ENCODE data around the gene RAET1E.
"Not testable (repeated sequence)": the region's sequence is repeated elsewhere in the genome, so short reads cannot be mapped to it uniquely, and the experiment has no call there.

Gene RAET1E

DNA sequence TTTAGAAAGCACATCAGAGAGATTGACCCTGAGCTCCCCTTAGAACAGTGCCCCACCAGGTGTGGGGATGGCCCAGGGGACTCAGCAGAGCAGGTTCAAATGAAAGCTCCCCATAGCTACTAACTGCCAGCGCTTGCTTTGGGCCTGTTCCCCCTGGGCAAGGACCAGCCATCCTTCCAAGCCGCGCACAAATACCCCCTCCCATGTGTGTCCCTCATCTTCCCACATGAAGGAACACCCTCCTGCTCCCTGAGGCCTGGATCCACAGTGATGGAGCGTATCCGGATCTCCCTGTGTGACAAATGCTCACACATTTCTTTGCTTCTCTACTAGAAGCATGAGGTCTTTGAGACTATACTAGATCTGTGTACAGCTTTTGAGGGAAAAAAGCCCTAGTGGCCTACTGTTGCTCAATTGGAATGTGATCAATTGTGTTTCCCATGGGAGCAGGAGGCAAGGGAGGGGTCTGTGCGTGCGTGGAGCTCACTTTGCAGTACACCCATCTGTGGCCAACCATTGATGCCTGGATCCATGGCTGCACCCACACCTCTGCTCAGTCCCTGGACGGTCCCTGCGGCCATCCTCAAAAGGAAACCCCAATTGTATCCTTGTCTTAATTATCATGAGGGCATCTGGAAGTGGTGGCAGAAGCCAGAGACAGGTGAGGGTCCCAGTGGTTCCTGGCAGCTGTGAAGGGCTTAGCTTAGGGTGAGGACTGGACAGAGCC, 26.5 kb upstream of the RAET1E start:
- Histone ChIP-seq H3K27ac (no peak overlapping the region), H3K27me3 (replicated peaks) (peaks cover 6% of the 10 kb centered on the region), H3K36me3 (replicated peaks) (no peaks in the 10 kb centered on the region), H3K4me3 (ENCODE audit: low read depth, low read length) (no peak overlapping the region)
- TF ChIP-seq, protein P1, sequence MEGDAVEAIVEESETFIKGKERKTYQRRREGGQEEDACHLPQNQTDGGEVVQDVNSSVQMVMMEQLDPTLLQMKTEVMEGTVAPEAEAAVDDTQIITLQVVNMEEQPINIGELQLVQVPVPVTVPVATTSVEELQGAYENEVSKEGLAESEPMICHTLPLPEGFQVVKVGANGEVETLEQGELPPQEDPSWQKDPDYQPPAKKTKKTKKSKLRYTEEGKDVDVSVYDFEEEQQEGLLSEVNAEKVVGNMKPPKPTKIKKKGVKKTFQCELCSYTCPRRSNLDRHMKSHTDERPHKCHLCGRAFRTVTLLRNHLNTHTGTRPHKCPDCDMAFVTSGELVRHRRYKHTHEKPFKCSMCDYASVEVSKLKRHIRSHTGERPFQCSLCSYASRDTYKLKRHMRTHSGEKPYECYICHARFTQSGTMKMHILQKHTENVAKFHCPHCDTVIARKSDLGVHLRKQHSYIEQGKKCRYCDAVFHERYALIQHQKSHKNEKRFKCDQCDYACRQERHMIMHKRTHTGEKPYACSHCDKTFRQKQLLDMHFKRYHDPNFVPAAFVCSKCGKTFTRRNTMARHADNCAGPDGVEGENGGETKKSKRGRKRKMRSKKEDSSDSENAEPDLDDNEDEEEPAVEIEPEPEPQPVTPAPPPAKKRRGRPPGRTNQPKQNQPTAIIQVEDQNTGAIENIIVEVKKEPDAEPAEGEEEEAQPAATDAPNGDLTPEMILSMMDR (IDR thresholded peaks at IDR 0.05; ENCODE audit: low read depth, low read length, missing control alignments), result no peak
- DNase-seq, result no peak
- in situ Hi-C loops (cut with HindIII; ENCODE audit: low pct_ligation_motif_present, low sequenced_read_pairs), result no loop called here

GRCh38 chr6:149923327-149923986, 25.5 kb upstream of the RAET1E start:
- DNase-seq, result no peak
- TF ChIP-seq, protein P1 (IDR thresholded peaks at IDR 0.05; ENCODE audit: low read depth, low read length, missing control alignments), result no peak
- in situ Hi-C loops (cut with HindIII; ENCODE audit: low pct_ligation_motif_present, low sequenced_read_pairs), result no loop called here
- Histone ChIP-seq H3K27ac (no peak overlapping the region), H3K36me3 (replicated peaks) (no peaks in the 10 kb centered on the region), H3K4me3 (ENCODE audit: low read depth, low read length) (peak overlapping the region; percentile 70), H3K27me3 (replicated peaks) (no peaks in the 10 kb centered on the region)

- H3K27ac ChIP-seq, result no peak within 1 kb of the TSS
- peak within 1 kb of the TSS; percentile 70 for H3K4me3 ChIP-seq (ENCODE audit: low read depth, low read length)
- H3K36me3 ChIP-seq (replicated peaks), result no peaks in the 10 kb centered on the region
- TF ChIP-seq, protein P1 (IDR thresholded peaks at IDR 0.05; ENCODE audit: low read depth, low read length, missing control alignments), result no peak
- H3K27me3 ChIP-seq (replicated peaks), result no peaks in the 10 kb centered on the region
- DNase-seq, result peak; percentile 92
- in situ Hi-C loops (cut with HindIII; ENCODE audit: low pct_ligation_motif_present, low sequenced_read_pairs), result no loop called here
Measured at GRCh38 chr6:149922642-149923326, 24.9 kb upstream of the RAET1E start, which contains the start of gene RAET1G. RAET1G (minus strand) TSS chr6:149923121; CDS start chr6:149923010, 111 bp downstream.

DNA sequence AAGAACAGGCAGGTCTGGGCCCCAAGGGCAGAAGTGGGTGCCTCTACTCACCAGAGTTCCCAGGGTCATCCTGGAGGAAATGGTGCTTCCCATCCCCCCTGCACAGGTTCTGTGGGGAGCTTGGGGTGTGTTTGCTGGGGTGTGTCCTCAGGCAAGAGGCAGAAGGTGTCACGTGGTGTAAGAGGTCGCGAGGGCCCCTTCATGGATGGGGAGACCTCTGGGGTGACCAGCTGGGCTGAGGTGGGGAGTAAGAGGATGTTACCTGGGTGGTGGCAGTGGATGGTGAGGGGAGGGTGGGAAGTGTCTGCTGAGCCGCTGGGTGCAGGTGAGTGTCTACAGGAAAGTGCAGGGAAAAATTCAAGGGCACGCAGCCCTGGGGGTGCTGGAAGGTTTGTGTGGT, 24.2 kb upstream of the RAET1E start:
- H3K27ac ChIP-seq; H3K4me3 ChIP-seq (ENCODE audit: low read depth, low read length); DNase-seq; H3K27me3 ChIP-seq (replicated peaks); H3K36me3 ChIP-seq (replicated peaks); in situ Hi-C loops (cut with HindIII; ENCODE audit: low pct_ligation_motif_present, low sequenced_read_pairs): not testable (repeated sequence)

- no peak overlapping the region for H3K27ac ChIP-seq
- no peak overlapping the region for H3K4me3 ChIP-seq (ENCODE audit: low read depth, low read length)
- in situ Hi-C loops (cut with HindIII; ENCODE audit: low pct_ligation_motif_present, low sequenced_read_pairs), result no loop called here
- DNase-seq, result no peak
- no peaks in the 10 kb centered on the region for H3K36me3 ChIP-seq (replicated peaks)
- TF ChIP-seq, protein P1 (IDR thresholded peaks at IDR 0.05; ENCODE audit: low read depth, low read length, missing control alignments), result no peak
- no peaks in the 10 kb centered on the region for H3K27me3 ChIP-seq (replicated peaks)
Measured at GRCh38 chr6:149921361-149921760, 23.4 kb upstream of the RAET1E start.

DNA sequence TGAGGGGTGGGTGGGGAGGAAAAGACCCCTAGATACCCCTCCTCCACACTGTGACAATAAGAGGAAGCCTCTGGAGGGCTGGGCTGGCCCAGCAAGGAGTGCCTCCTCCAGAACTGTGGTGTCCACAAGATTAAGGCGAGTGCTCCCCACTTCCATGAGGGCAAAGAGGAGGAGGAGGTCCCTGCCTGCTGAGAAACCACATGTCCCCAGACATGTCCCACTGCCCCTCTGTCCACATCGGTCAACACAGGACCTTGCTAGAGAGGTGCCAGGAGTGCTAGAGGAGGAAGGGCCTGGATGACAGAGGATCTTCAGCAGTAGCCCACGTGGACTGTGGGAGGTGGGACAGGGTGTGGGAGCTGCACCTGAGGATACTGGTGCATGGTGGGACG, 21.9 kb upstream of the RAET1E start:
- in situ Hi-C loops (cut with HindIII; ENCODE audit: low pct_ligation_motif_present, low sequenced_read_pairs), result no loop called here
- DNase-seq, result no peak
- no peak overlapping the region for H3K4me3 ChIP-seq (ENCODE audit: low read depth, low read length)
- no peaks in the 10 kb centered on the region for H3K36me3 ChIP-seq (replicated peaks)
- H3K27ac ChIP-seq, result no peak overlapping the region
- TF ChIP-seq, protein P1 (IDR thresholded peaks at IDR 0.05; ENCODE audit: low read depth, low read length, missing control alignments), result no peak
- H3K27me3 ChIP-seq (replicated peaks), result no peaks in the 10 kb centered on the region

DNA sequence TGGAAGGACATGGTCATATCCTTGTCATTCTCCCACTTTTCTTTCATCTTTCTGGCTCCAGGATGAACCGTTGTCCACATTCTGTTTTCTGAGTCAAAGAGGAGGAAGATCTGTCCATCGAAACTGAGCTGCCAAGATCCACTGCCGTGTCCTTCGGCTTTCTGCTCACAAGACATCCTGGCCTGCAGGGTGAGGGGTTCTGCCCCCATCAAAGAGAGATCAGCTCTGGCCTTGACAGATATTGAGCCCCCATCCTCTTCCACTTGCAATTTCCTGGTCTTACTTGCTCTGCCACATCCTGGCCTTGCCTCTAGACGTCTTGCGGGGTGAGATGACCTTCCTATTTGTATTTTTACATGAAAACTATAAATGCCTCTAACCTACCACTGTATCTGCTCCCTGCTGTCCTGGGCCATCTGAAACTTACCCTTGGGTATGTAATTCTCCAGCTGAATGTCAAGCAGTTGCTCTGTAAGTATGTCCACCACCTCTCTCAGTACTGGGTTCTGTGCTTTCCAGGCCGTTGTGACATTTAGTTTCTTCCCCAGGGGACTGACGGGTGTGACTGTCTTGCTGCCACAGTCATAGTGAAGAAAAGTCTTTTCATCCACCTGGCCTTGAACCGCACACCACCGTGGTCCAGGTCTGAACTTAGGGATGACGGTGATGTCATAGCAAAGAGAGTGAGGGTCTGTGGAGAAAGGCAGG, 21.4 kb upstream of the RAET1E start:
- H3K27ac ChIP-seq; H3K4me3 ChIP-seq (ENCODE audit: low read depth, low read length); H3K36me3 ChIP-seq (replicated peaks); DNase-seq; in situ Hi-C loops (cut with HindIII; ENCODE audit: low pct_ligation_motif_present, low sequenced_read_pairs); H3K27me3 ChIP-seq (replicated peaks): not testable (repeated sequence)

All from brain microvascular endothelial cell (primary cell).